SU-DHL-6 (cell line): Measurements from ENCODE around the gene ARHGAP8.

Source experiments
- H2AFZ ChIP-seq: fragments of 200-600 bp; sonication (generic); 2 replicates; pipeline ENCODE4 v1.6.1; 2014; ENCODE audit warnings: low read depth, mild to moderate bottlenecking, moderate library complexity, mixed read lengths, antibody characterized with exemption, low read length; ENCODE audit not compliant: severe bottlenecking
- H3F3A ChIP-seq: fragments of 200-600 bp; shearing (Covaris generic); 2 replicates; pipeline ENCODE4 v1.6.0; 2016; ENCODE audit warnings: antibody characterized with exemption, mild to moderate bottlenecking; ENCODE audit not compliant: insufficient read depth
- H3K27ac ChIP-seq: fragments of 200-600 bp; sonication (generic); 2 replicates; pipeline ENCODE4 v1.5.1; 2016; ENCODE audit warnings: low read depth, mild to moderate bottlenecking, low read length, moderate library complexity, mixed read lengths
- H3K27me3 ChIP-seq: fragments of 200-600 bp; sonication (generic), shearing (Covaris generic); 2 replicates; pipeline ENCODE4 v1.6.0; 2014; ENCODE audit warnings: mild to moderate bottlenecking, low read length
- H3K36me3 ChIP-seq: fragments of 200-600 bp; sonication (generic); 2 replicates; pipeline ENCODE4 v1.6.1; 2014; ENCODE audit warnings: mild to moderate bottlenecking, low read length, mixed read lengths
- H3K4me2 ChIP-seq: fragments of 300-600, 200-600 bp; shearing (Covaris generic), sonication (generic); 2 replicates; pipeline ENCODE4 v1.6.0; 2014; ENCODE audit warnings: low read length, low read depth, mild to moderate bottlenecking; ENCODE audit not compliant: poor library complexity, severe bottlenecking
- H3K4me3 ChIP-seq: fragments of 200-600 bp; sonication (generic); 2 replicates; pipeline ENCODE4 v1.5.1; 2014; ENCODE audit warnings: antibody characterized with exemption, low read length, mild to moderate bottlenecking, mixed read lengths; ENCODE audit not compliant: insufficient read depth, poor library complexity, severe bottlenecking
- H3K79me2 ChIP-seq: fragments of 200-600 bp; sonication (generic); 2 replicates; pipeline ENCODE4 v1.6.1; 2014; ENCODE audit warnings: mild to moderate bottlenecking, low read length, moderate library complexity; ENCODE audit not compliant: insufficient read depth
- H3K9ac ChIP-seq: fragments of 200-600 bp; sonication (generic); 2 replicates; pipeline ENCODE4 v1.7.0; 2014; ENCODE audit warnings: mild to moderate bottlenecking, low read length
- H3K9me2 ChIP-seq: fragments of 200-600 bp; sonication (generic); replicated peaks from 2 replicates; pipeline ENCODE4 v1.6.1; 2014; ENCODE audit warnings: low read length; ENCODE audit not compliant: insufficient read depth
- H3K9me3 ChIP-seq: fragments of 200-600 bp; sonication (generic); 2 replicates; pipeline ENCODE4 v1.6.1; 2014; ENCODE audit warnings: low read length, mixed read lengths; ENCODE audit not compliant: insufficient read depth
- H4K20me1 ChIP-seq: fragments of 200-600 bp; sonication (generic); 2 replicates; pipeline ENCODE4 v1.6.1; 2014; ENCODE audit warnings: low read depth, mild to moderate bottlenecking, antibody characterized with exemption, low read length, moderate library complexity, mixed read lengths
- CTCF ChIP-seq: fragments of 200-600 bp; sonication (generic); IDR thresholded peaks from one replicate; pipeline ENCODE4 v1.5.1; 2017; ENCODE audit warnings: antibody characterized with exemption, mild to moderate bottlenecking, low read length, moderate library complexity; ENCODE audit not compliant: insufficient read depth, poor library complexity, severe bottlenecking
- EZH2phosphoT487 ChIP-seq: fragments of 200-600 bp; sonication (generic), shearing (Covaris generic); conservative IDR thresholded peaks from 2 replicates; pipeline ENCODE4 v1.6.1; 2018; ENCODE audit warnings: mild to moderate bottlenecking, antibody characterized with exemption, low read length, moderate library complexity, mixed read lengths

The ARHGAP8 gene

GRCh38 chr22:44865193-44866057 is 113.0 kb downstream of the ARHGAP8 start:
- H3F3A ChIP-seq = no peaks in the 10 kb centered on the region
- H3K9me3 ChIP-seq = no peaks in the 10 kb centered on the region
- H3K9ac ChIP-seq = no peak overlapping the region
- H3K79me2 ChIP-seq = no peaks in the 10 kb centered on the region
- H3K4me2 ChIP-seq = no peak overlapping the region
- H3K27me3 ChIP-seq = no peaks in the 10 kb centered on the region
- H4K20me1 ChIP-seq = no peaks in the 10 kb centered on the region
- H3K9me2 ChIP-seq = no peaks in the 10 kb centered on the region
- H3K4me3 ChIP-seq = no peak overlapping the region
- TF ChIP-seq EZH2phosphoT487 (no peak), CTCF (no peak)
- H3K36me3 ChIP-seq = no peaks in the 10 kb centered on the region
- no peak overlapping the region for H2AFZ ChIP-seq
- H3K27ac ChIP-seq = no peak overlapping the region

GRCh38 chr22:44869196-44869595 is 116.8 kb downstream of the ARHGAP8 start:
- no peaks in the 10 kb centered on the region for H3F3A ChIP-seq
- no peaks in the 10 kb centered on the region for H3K9me2 ChIP-seq
- no peak overlapping the region for H3K9ac ChIP-seq
- no peaks in the 10 kb centered on the region for H3K27me3 ChIP-seq
- H3K79me2 ChIP-seq = no peaks in the 10 kb centered on the region
- TF ChIP-seq EZH2phosphoT487 = no peak
- TF ChIP-seq CTCF = no peak
- H3K4me3 ChIP-seq = no peak overlapping the region
- no peak overlapping the region for H2AFZ ChIP-seq
- no peaks in the 10 kb centered on the region for H4K20me1 ChIP-seq
- no peaks in the 10 kb centered on the region for H3K36me3 ChIP-seq
- no peak overlapping the region for H3K27ac ChIP-seq
- no peak overlapping the region for H3K4me2 ChIP-seq
- H3K9me3 ChIP-seq = 0 out of 2 replicates have a peak, but pooled peaks cover 4% of the 10 kb centered on the region

- TF ChIP-seq EZH2phosphoT487 (no peak), CTCF (no peak)
- H3K9ac ChIP-seq = no peak overlapping the region
- 0 out of 2 replicates have a peak, but pooled peaks cover 4% of the 10 kb centered on the region for H3K9me3 ChIP-seq
- no peak overlapping the region for H2AFZ ChIP-seq
- H3K9me2 ChIP-seq = no peaks in the 10 kb centered on the region
- H3K36me3 ChIP-seq = no peaks in the 10 kb centered on the region
- no peak overlapping the region for H3K4me2 ChIP-seq
- no peaks in the 10 kb centered on the region for H3K27me3 ChIP-seq
- H3F3A ChIP-seq = no peaks in the 10 kb centered on the region
- no peaks in the 10 kb centered on the region for H4K20me1 ChIP-seq
- H3K4me3 ChIP-seq = no peak overlapping the region
- no peaks in the 10 kb centered on the region for H3K79me2 ChIP-seq
- no peak overlapping the region for H3K27ac ChIP-seq
Observed at GRCh38 chr22:44870021-44870420, 117.6 kb downstream of the ARHGAP8 start.
